ENCODE data around the gene RPS27A.
"Not testable (repeated sequence)": the region's sequence is repeated elsewhere in the genome, so short reads cannot be mapped to it uniquely, and the experiment has no call there.

Gene RPS27A

GRCh38 chr2:55239656-55240222, 7.3 kb downstream of the RPS27A start:
- no peak for DNase-seq

DNA sequence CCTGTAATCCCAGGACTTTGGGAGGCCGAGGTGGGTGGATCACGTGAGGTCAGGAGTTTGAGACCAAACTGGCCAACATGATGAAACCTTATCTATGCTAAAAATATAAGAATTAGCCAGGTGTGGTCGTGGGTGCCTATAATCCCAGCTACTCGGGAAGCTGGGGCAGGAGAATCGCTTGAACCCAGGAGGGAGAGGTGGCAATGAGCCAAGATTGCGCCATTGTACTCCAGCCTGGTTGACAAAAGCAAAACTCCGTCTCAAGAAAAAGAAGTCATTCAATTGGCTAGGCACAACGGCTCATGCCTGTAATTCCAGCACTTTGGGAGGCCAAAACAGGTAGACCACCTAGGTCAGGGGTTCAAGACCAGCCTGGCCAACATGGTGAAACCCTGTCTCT, 9.1 kb downstream of the RPS27A start:
- not testable (repeated sequence) for DNase-seq

GRCh38 chr2:55242617-55243016, 10.1 kb downstream of the RPS27A start:
- no peak for DNase-seq

- DNase-seq, result no peak
These were observed 12.9 kb downstream of the RPS27A start for GRCh38 chr2:55245411-55245810.

DNA sequence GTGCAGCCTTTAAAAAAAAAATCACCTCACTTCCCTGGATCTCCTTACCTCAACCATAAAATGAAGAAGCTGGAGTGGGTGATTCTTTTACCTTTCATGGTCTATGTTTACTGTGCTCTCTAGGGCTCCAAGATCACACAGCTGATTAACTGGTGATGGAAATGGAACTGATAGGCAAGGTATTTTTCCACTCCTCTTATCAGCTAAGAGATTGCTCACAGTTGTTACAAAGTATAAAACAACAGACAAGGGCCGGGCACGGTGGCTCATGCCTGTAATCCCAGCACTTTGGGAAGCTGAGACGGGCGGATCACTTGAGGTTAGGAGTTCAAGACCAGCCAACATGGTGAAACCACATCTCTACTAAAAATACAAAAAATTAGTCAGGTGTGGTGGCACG, 14.5 kb downstream of the RPS27A start:
- no peak for DNase-seq

DNA sequence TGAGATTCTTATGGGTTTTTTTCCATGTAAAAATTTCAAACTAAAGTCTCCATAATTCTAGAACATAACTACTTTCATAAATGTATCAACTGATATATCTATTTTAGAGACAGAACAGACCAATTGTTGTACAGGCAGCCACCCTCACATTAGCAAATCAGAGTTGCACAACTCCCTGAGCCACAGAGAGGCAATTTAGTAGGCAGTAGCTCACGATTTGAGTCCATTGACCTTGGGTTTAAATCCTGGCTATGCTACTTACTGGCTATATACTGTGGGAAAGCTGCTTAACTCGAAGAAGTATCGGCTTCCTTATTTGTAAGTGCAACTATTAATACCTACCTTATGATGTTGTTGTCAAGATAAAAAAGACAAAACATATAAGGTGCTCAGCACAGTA, 20.3 kb downstream of the RPS27A start:
- DNase-seq, result no peak

- DNase-seq, result not testable (repeated sequence)
These were observed 27.1 kb downstream of the RPS27A start for GRCh38 chr2:55259586-55259985.

DNA sequence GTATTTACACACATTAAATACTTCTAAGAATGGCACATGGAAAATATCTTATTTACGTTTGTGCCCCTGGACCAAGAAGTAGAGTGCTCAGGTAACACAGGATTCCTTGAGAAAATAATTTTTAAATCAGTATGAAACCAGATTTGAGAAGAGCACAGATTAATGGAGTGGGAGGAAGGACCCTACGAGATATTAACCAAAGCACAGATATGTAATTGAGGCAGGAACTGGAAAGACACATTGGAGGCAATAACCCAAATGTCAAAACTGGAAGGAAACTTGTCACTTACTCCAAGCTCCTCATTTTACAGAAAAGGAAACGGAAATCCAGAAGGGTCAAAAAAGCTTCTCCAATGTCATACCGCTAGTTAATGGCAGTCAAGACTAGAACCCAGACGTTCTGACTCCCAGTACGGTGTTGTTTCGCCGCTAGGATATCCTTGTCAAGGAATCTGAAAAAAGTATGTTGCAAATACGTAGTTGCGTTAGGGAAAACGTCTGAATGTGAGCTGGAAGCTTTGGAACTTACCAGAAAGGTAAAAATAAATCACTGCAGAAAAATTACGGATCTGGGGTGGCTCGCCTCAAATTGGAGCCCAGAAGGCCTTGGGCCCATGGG, 35.9 kb downstream of the RPS27A start:
- DNase-seq, result peak in 1 of 2 experiments; percentile 33

DNA sequence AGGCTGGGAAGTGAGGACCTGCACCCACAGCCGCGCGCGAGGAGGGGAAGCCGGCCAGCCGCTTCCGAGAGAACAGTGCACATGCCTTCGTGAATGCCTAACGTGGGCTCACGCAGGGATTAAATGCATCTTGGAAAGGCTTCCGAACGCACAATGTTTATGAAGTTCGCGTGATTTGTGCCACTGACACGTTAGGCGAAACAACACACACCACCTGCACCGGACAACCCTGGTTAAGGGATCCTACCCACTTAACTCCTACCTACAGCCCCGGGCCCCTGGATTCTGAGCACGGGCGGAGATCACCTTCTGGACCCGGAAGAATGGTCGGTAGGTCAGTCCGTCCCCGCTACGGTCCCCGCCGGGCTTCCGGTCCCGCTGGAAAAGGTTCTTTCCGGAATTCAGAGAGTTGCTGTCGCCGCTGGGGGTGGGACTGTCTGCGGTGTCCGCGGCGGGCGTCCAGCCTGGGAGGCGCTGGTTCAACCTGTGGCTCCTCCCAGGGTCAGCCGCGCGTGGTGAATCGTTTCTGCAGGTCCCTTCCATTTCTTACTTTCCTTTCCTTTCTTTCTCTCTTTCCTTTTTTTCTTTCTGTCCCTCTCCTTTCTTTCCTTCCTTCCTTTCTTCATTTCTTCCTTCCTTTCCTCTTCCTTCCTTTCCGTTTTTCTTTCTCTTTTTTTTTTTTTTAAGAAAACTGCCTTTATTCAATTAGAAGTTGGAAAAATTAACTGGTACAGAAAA, 36.6 kb downstream of the RPS27A start, which contains the start of gene MTIF2:
TSS of gene MTIF2 (minus strand) at position 325 of the 738 bp plus-strand sequence. CDS start 5,373 bp downstream, outside the sequence.
- peak; percentile 94 to 96 for DNase-seq

- DNase-seq, result no peak
These were observed 37.1 kb downstream of the RPS27A start for GRCh38 chr2:55269645-55269990.

DNA sequence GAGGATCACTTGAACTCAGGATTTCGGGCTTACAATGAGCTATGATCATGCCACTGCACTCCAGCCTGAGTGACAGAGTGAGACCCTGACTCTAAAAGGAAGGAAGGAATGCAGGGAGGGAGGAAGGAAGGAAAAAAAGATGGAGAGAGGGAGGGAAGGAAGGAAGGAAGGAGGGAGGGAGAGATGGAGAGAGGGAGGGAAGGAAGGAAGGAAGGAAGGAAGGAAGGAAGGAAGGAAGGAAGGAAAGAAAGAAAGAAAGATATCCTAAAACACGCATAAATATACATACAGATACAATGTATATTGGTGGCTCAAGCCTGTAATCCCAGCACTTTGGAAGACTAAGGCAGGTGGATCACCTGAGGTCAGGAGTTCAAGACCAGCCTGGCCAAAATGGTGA, 41.9 kb downstream of the RPS27A start:
- DNase-seq, result not testable (repeated sequence)

DNA sequence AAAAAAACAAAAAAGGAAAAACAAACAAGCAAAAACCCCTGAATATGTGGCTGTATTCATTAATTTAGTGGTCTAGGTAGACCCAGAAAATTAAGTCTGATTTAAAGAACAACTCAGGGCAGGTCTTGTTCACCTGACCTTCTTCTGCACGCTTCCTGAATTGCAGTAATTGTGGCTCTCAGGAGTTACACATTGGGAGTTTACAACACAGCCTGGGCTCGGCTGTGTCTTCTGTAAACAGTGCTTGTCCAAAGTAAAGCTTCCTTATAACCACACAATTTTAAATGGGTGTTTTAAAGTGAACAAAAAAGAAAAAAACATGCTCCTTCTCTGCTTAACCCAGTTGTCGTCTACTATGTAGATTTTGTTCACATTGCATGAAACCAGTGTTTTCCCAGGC, 44.8 kb downstream of the RPS27A start:
- no peak for DNase-seq

DNA sequence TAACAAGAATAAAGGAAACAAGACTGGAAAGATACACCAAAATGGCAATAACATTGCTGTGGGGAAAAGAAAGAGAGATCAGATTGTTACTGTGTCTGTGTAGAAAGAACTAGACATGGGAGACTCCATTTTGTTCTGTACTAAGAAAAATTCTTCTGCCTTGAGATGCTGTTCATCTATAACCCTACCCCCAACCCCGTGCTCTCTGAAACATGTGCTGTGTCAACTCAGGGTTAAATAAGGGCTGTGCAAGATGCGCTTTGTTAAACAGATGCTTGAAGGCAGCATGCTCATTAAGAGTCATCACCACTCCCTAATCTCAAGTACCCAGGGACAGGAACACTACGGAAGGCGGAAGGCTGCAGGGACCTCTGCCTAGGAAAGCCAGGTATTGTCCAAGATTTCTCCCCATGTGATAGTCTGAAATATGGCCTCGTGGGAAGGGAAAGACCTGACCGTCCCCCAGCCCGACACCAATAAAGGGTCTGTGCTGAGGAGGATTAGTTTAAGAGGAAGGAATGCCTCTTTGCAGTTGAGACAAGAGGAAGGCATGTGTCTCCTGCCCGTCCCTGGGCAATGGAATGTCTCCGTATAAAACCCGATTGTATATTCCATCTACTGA, 46.8 kb downstream of the RPS27A start:
- DNase-seq, result not testable (repeated sequence)

DNA sequence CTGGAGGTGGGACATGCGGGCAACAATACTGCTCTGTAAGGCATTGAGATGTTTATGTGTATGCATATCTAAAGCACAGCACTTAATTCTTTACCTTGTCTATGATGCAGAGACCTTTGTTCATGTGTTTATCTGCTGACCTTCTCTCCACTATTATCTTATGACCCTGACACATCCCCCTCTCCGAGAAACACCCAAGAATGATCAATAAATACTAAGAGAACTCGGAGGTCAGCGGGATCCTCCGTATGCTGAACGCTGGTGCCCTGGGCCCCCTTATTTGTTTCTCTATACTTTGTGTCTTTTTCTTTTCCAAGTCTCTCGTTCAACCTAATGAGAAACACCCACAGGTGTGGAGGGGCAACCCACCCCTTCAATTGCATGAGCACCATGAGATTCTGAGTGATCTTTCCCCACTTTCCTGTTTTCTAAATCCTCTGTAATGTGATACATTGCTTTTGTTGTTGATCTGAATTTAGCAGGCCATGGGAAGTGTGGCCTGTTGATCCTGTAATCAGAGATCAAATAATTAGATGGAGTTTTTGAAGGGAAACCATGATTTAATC, 47.5 kb downstream of the RPS27A start:
- DNase-seq, result not testable (repeated sequence)

DNA sequence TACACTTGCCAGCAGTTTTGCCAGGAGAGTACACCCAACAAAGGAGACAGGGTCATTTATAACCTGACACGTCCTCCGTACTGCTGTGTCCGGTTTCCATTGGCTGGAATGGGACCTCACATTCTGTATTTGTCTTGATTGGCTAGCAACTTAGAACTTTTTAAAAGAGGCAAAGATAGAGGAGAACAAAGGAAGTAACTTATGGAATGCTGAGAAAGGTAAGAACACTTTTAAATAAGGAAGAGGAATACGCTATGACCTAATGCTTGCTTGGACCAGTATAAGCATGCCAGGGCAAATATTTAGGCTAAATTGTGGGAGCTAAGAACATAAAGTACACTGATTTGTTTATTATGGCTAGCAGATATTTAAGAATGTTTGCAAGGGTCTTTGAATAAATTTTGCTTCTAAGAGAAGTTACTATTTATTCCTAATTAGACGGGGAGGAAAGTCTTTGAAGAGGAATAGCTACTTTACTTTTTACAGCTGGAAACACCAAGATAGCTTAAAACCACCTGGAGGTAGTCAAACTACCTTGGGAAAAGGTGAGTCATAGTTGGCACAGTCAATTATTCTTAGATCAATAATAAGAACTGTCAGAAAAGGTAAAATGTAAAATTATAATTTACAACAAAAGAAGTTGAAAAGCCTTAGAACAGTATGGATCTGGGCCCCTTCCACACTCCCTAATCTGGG, 48.5 kb downstream of the RPS27A start:
- DNase-seq, result not testable (repeated sequence)

GRCh38 chr2:55282110-55282917, 49.8 kb downstream of the RPS27A start:
- peak; percentile 56 to 74 for DNase-seq

GRCh38 chr2:55283083-55283482, 50.6 kb downstream of the RPS27A start:
- no peak for DNase-seq

All from SW 1271 (cell line).